Lower lobe of right lung (tissue), 2 donors: ENCODE data around the gene CNTN3. TPM values are rescaled to one million over a fixed set of nuclear protein-coding genes. Genes with fewer than 3 reads are reported as not detected.

Experiments used
- ATAC-seq, 2 donors: fragments of 200-7000 bp; cut with Tn5 transposase; one replicate each; pipeline ENCODE4 v1.9.1; 2020 to 2022; ENCODE audit warnings: mild to moderate bottlenecking in 2 of 2, moderate library complexity in 2 of 2
- DNase-seq: peaks from one replicate; pipeline ENCODE4 v3.0.0-alpha.2; 2020
- H3K27ac ChIP-seq: fragments of 200-600 bp; one replicate; pipeline ENCODE4 v1.8.0; 2022
- H3K27me3 ChIP-seq: fragments of 200-600 bp; one replicate; pipeline ENCODE4 v1.8.0; 2022; ENCODE audit warnings: low read depth
- H3K36me3 ChIP-seq: fragments of 200-600 bp; one replicate; pipeline ENCODE4 v1.8.0; 2022; ENCODE audit warnings: mild to moderate bottlenecking
- H3K4me1 ChIP-seq: fragments of 200-600 bp; one replicate; pipeline ENCODE4 v1.8.0; 2022
- H3K4me3 ChIP-seq: fragments of 200-600 bp; one replicate; pipeline ENCODE4 v1.8.0; 2022; ENCODE audit warnings: mild to moderate bottlenecking
- H3K9me3 ChIP-seq: fragments of 200-600 bp; one replicate; pipeline ENCODE4 v1.8.0; 2022
- intact Hi-C: fragments of 100-400 bp; cut with DNase I; formaldehyde crosslinking; loops from one replicate; pipeline ENCODE4 v1.11.0; 2022
- total RNA-seq: library from RNA; stranded (reverse); fragmentation: NEBNext Ultra II Directional; extraction: Animal tissue kit (Norgen Biotek cat#: 25700); gene quantifications from one replicate; pipeline ENCODE4 v1.2.1, GENCODE V29; 2021
- TF ChIP-seq, protein P1 (sequence below): fragments of 200-600 bp; IDR thresholded peaks from one replicate; pipeline ENCODE4 v1.8.0; 2022; ENCODE audit warnings: antibody characterized with exemption, mild to moderate bottlenecking
- donor health status: DM: no; HTN: yes; CAD: no; lungs with severe emphysema.

The CNTN3 gene
- total RNA-seq, 1 donor from 2014 or later = 1.9 TPM

DNA sequence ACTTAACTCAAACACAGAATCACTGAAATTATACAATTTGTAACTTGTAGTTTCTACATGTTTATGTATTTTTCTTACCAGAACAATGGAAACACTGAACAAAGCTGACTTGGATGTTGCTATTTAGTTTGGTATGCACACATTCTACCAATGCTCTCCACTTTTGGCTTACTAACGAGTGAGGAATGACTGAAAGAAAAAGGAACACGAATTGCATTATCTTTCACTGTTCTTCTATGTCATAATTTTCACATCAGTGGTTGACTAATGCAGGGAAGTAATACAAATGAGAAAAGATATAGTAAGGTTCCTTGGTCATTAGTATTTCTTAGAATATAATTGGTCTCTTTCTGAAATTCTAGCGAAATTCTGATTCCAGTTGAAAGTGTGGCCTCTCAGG, 9.8 kb upstream of the CNTN3 start:
- intact Hi-C loops = no loop called here
- Histone ChIP-seq H3K4me1 (no peaks in the 10 kb centered on the region), H3K4me3 (no peak overlapping the region), H3K9me3 (no peaks in the 10 kb centered on the region), H3K27me3 (no peaks in the 10 kb centered on the region), H3K36me3 (no peaks in the 10 kb centered on the region), H3K27ac (no peak overlapping the region)
- TF ChIP-seq, protein P1, sequence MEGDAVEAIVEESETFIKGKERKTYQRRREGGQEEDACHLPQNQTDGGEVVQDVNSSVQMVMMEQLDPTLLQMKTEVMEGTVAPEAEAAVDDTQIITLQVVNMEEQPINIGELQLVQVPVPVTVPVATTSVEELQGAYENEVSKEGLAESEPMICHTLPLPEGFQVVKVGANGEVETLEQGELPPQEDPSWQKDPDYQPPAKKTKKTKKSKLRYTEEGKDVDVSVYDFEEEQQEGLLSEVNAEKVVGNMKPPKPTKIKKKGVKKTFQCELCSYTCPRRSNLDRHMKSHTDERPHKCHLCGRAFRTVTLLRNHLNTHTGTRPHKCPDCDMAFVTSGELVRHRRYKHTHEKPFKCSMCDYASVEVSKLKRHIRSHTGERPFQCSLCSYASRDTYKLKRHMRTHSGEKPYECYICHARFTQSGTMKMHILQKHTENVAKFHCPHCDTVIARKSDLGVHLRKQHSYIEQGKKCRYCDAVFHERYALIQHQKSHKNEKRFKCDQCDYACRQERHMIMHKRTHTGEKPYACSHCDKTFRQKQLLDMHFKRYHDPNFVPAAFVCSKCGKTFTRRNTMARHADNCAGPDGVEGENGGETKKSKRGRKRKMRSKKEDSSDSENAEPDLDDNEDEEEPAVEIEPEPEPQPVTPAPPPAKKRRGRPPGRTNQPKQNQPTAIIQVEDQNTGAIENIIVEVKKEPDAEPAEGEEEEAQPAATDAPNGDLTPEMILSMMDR = no peak
- ATAC-seq = no peak
- no peak for DNase-seq

DNA sequence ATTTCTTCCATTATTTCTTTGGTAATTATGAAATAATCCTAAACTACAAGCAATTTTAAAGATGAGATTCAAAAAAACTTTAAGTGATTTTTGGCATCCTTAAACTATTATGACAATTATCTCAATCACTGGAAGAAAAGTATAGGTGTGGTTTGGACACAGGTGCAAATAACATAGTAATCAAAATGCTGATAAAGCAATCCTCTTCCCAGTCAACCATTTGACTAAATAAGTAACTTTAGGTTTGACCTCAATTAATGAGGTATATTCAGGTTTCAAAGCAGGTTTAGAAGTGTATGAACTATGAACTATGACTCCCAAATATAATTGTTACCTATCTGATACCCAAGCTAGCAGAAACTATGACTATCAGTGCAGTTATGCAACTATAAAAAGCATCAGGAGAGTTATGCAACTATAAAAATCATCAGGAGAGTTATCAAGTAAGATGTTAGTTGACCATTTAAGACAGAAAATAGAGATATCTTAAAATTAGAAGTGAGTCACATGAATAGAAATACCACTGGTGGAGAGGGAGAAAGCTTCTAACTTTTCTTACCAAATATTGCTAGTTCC, 8.9 kb upstream of the CNTN3 start:
- intact Hi-C loops = no loop called here
- Histone ChIP-seq H3K4me1 (no peaks in the 10 kb centered on the region), H3K27me3 (no peaks in the 10 kb centered on the region), H3K4me3 (no peak overlapping the region), H3K27ac (no peak overlapping the region), H3K9me3 (no peaks in the 10 kb centered on the region), H3K36me3 (no peaks in the 10 kb centered on the region)
- ATAC-seq (no peak), DNase-seq (no peak)
- TF ChIP-seq, protein P1 = no peak

DNA sequence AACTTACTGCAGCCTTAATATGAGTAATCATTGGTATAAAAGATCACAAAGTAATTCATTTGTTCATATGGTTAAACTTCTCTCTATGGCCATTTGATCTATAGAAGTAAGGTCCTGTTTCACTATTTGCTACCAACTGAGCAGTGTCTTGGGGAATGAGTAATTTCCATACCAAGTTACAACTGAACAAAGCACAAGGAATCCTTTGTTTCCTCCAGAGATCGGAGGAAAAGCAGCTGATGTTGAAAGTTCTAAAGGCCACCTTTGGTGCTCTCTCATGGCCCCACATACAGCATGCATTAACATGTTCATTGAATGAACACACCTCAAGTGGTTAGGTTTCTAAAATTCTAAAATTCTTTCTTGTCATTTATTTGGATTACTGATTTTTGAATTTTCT, 7.1 kb upstream of the CNTN3 start:
- intact Hi-C loops = no loop called here

DNA sequence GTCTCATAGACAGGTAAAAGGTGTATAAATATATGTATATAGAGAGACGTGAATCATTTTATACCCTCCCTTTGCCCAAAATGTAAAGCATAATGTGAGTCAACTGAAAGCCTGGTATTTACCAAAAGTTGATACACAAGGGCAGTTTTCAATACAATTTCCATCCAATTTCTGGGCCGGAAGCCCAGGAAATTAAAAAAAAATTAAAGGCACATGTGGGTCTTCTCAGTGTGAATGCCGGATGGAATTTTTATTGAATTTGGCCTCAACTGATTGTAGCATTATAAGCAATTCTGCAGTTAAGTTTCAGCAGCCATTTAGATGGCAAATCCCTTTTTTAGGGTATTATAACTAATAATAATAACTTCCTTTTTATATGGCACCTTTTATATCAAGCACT, 3.3 kb upstream of the CNTN3 start:
- intact Hi-C loops = no loop called here
- Histone ChIP-seq H3K9me3 (no peaks in the 10 kb centered on the region), H3K4me3 (no peak overlapping the region), H3K27me3 (peaks cover 10% of the 10 kb centered on the region), H3K27ac (no peak overlapping the region), H3K36me3 (no peaks in the 10 kb centered on the region), H3K4me1 (no peaks in the 10 kb centered on the region)
- no peak for DNase-seq
- TF ChIP-seq, protein P1 = no peak
- no peak for ATAC-seq

More for the DNA sequence above, 7.1 kb upstream of the CNTN3 start:
- no peaks in the 10 kb centered on the region for H3K9me3 ChIP-seq
- ATAC-seq (no peak), DNase-seq (no peak)
- no peaks in the 10 kb centered on the region for H3K27me3 ChIP-seq
- H3K36me3 ChIP-seq = no peaks in the 10 kb centered on the region
- TF ChIP-seq, protein P1 = no peak
- H3K27ac ChIP-seq = no peak overlapping the region
- H3K4me3 ChIP-seq = no peak overlapping the region
- H3K4me1 ChIP-seq = no peaks in the 10 kb centered on the region

DNA sequence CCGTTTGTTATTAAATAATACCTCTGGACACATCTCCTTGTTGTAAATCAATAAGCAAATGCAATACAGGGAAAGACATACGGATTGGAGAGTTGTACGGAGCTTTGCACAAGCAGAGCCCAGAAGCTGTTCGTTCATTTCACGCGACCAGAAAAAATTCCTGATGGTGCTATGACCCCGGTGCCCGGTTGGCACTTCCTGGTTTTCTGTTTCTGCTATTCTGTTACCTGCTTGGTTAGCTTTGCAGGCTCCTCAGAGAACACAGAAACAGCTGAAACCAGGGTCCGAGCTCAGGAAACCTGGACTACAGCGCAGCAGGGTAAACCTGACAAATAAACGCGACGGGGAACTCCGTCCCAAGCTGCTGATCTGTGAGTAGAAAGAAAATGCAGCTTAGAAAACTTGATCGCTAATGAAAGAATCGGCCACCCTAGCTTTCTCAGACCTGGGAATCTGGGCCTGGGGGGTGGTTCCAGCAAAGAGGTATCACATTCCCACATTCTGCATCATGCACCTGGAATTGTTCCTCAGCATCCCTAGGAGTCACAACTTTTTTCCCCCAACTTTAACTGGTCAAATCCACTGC, 845 bp downstream of the CNTN3 start:
- DNase-seq (no peak), ATAC-seq (no peak)
- TF ChIP-seq, protein P1 = no peak
- H3K4me3 ChIP-seq = peak overlapping the region; percentile 49
- no peaks in the 10 kb centered on the region for H3K4me1 ChIP-seq
- H3K9me3 ChIP-seq = no peaks in the 10 kb centered on the region
- H3K36me3 ChIP-seq = no peaks in the 10 kb centered on the region
- no peak overlapping the region for H3K27ac ChIP-seq
- peaks cover 17% of the 10 kb centered on the region for H3K27me3 ChIP-seq
- intact Hi-C loops = no loop called here
